DND-41 (cell line): ENCODE measurements around the gene CHD1.

ENCODE experiments used
- ATAC-seq: fragments of 200-7000 bp; cut with Tn5 transposase; 3 replicates; pipeline ENCODE4 v1.9.1; 2021; ENCODE audit warnings: low read depth; ENCODE audit not compliant: insufficient read depth
- DNase-seq: peaks from one replicate; pipeline ENCODE4 v3.0.0-alpha.2; 2020
- H2AFZ ChIP-seq: 2 replicates; pipeline ENCODE4 v1.6.0; 2012; ENCODE audit warnings: low read depth, low read length
- H3K27ac ChIP-seq: 2 replicates; pipeline ENCODE4 v1.5.1; 2012; ENCODE audit warnings: low read length, inconsistent platforms
- H3K27me3 ChIP-seq: fragments of 200-600 bp; sonication (generic); 2 replicates; pipeline ENCODE4 v1.6.0; 2012; ENCODE audit warnings: low read length, mild to moderate bottlenecking, inconsistent platforms; ENCODE audit not compliant: insufficient read depth, poor library complexity
- H3K36me3 ChIP-seq: 2 replicates; pipeline ENCODE4 v1.5.1; 2012; ENCODE audit warnings: low read length, inconsistent platforms; ENCODE audit not compliant: insufficient read depth
- H3K4me1 ChIP-seq: 2 replicates; pipeline ENCODE4 v1.5.1; 2012; ENCODE audit warnings: mild to moderate bottlenecking, low read length; ENCODE audit not compliant: insufficient read depth
- H3K4me2 ChIP-seq: 2 replicates; pipeline ENCODE4 v1.6.0; 2012; ENCODE audit warnings: mild to moderate bottlenecking, moderate library complexity, low read length, inconsistent platforms; ENCODE audit not compliant: insufficient read depth
- H3K4me3 ChIP-seq, 2 experiments: fragments of 200-600 bp in 1 of 2; shearing (Covaris generic) in 1 of 2; 2 replicates each; pipeline ENCODE4 v1.5.1; 2012 to 2016; ENCODE audit warnings: inconsistent platforms in 2 of 2, low read length in 2 of 2, mild to moderate bottlenecking in 2 of 2, low read depth in 1 of 2, moderate library complexity in 1 of 2
- H3K79me2 ChIP-seq: 2 replicates; pipeline ENCODE4 v1.6.0; 2012; ENCODE audit warnings: low read length, inconsistent platforms; ENCODE audit not compliant: insufficient read depth
- H3K9ac ChIP-seq: 2 replicates; pipeline ENCODE4 v1.6.0; 2012; ENCODE audit warnings: low read depth, mild to moderate bottlenecking, inconsistent platforms, low read length, moderate library complexity
- H3K9me3 ChIP-seq: 2 replicates; pipeline ENCODE4 v1.5.1; 2012; ENCODE audit warnings: low read length, moderate library complexity, mild to moderate bottlenecking, inconsistent platforms; ENCODE audit not compliant: insufficient read depth, severe bottlenecking
- H4K20me1 ChIP-seq: 2 replicates; pipeline ENCODE4 v1.6.0; 2012; ENCODE audit warnings: low read length; ENCODE audit not compliant: insufficient read depth
- EZH2 ChIP-seq: IDR thresholded peaks from 3 replicates; pipeline ENCODE4 v1.6.1; 2012; ENCODE audit warnings: borderline replicate concordance, low read depth, mild to moderate bottlenecking, moderate library complexity, low read length, inconsistent platforms; ENCODE audit not compliant: severe bottlenecking
- TF ChIP-seq, protein P1 (sequence below): IDR thresholded peaks from 2 replicates; pipeline ENCODE4 v1.5.1; 2012; ENCODE audit warnings: borderline replicate concordance, low read length, moderate library complexity, mild to moderate bottlenecking; ENCODE audit not compliant: poor library complexity, severe bottlenecking; ENCODE audit errors: extremely low read depth

CHD1 gene

DNA sequence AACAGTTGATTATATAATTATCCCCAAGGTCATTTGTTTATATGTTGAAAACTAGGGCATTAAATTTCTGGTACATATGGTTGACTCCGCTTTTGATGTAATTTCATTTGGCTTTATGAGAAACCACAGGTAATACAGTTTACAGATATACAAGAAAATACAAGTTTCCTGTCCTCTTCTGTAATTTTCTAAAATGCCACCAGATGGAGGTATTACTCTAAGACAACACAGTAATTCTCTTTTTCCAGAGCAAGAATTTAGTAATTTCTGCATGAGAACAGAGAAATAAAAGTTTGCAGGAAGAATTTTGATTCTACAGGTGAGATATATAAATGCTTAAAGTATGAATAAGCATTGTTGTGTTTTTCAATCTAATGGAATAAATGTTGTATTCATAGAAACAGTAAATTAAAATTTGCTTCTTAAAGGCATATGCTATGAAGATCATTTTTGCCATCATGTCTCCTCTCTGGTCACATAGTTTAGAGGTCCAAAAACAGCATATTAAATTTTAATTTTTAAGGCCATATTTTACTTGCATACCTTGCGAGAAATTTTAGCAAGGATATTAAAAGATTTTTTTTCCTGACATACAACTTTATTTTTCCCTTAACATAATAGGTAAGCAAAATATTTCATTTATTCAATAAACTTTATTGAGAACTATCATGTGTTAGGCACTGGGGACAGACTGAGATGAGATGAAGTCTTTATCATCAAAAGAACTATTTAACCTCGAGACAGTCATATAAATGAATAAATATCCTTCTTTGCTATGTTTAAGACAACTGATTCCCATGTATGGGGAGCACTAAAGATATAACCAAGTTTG, 22.7 kb downstream of the CHD1 start:
- no peak for TF ChIP-seq EZH2
- TF ChIP-seq, protein P1, sequence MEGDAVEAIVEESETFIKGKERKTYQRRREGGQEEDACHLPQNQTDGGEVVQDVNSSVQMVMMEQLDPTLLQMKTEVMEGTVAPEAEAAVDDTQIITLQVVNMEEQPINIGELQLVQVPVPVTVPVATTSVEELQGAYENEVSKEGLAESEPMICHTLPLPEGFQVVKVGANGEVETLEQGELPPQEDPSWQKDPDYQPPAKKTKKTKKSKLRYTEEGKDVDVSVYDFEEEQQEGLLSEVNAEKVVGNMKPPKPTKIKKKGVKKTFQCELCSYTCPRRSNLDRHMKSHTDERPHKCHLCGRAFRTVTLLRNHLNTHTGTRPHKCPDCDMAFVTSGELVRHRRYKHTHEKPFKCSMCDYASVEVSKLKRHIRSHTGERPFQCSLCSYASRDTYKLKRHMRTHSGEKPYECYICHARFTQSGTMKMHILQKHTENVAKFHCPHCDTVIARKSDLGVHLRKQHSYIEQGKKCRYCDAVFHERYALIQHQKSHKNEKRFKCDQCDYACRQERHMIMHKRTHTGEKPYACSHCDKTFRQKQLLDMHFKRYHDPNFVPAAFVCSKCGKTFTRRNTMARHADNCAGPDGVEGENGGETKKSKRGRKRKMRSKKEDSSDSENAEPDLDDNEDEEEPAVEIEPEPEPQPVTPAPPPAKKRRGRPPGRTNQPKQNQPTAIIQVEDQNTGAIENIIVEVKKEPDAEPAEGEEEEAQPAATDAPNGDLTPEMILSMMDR: peak; percentile 79
- peak; percentile 73 for ATAC-seq
- H2AFZ ChIP-seq: no peak overlapping the region
- no peaks in the 10 kb centered on the region for H3K27me3 ChIP-seq
- no peaks in the 10 kb centered on the region for H3K9me3 ChIP-seq
- H3K4me1 ChIP-seq: peaks cover 5% of the 10 kb centered on the region
- no peak overlapping the region for H3K9ac ChIP-seq
- H3K27ac ChIP-seq: no peak overlapping the region; the same call in 1 of the 2 replicates
- H3K36me3 ChIP-seq: peaks cover 78% of the 10 kb centered on the region
- H4K20me1 ChIP-seq: peaks cover 43% of the 10 kb centered on the region; the same call in 1 of the 2 replicates
- H3K4me3 ChIP-seq: no peak overlapping the region
- H3K4me2 ChIP-seq: no peak overlapping the region
- DNase-seq: no peak
- H3K79me2 ChIP-seq: peaks cover 90% of the 10 kb centered on the region

DNA sequence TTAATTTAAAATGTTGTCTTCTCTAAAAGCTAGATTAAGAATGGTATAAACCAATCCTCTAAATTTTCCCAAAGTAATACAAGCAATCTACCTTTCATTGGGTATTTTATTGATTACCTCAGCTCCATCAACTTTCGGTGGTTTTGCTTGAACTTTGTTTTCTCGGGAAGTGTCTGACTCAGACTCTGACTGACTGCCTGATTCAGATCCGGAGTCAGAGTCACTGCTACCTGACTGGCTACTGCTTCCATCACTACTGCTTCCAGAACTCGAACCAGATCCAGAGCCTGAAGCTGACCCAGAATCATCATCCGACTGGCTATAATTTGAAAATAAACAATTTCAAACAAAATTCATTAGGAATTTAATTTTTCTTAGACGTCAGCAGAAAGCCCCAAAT, 24.0 kb downstream of the CHD1 start:
- H4K20me1 ChIP-seq: peaks cover 35% of the 10 kb centered on the region; the same call in 1 of the 2 replicates
- peaks cover 4% of the 10 kb centered on the region for H3K4me1 ChIP-seq
- H3K4me3 ChIP-seq: no peak overlapping the region
- H3K9me3 ChIP-seq: no peaks in the 10 kb centered on the region
- no peak overlapping the region for H3K9ac ChIP-seq
- no peak overlapping the region for H3K4me2 ChIP-seq
- H3K27me3 ChIP-seq: no peaks in the 10 kb centered on the region
- H3K79me2 ChIP-seq: peaks cover 77% of the 10 kb centered on the region
- H3K36me3 ChIP-seq: peaks cover 81% of the 10 kb centered on the region
- no peak overlapping the region for H2AFZ ChIP-seq
- DNase-seq: no peak
- H3K27ac ChIP-seq: no peak overlapping the region
- ATAC-seq: no peak
- no peak for TF ChIP-seq EZH2
- TF ChIP-seq, protein P1: no peak

DNA sequence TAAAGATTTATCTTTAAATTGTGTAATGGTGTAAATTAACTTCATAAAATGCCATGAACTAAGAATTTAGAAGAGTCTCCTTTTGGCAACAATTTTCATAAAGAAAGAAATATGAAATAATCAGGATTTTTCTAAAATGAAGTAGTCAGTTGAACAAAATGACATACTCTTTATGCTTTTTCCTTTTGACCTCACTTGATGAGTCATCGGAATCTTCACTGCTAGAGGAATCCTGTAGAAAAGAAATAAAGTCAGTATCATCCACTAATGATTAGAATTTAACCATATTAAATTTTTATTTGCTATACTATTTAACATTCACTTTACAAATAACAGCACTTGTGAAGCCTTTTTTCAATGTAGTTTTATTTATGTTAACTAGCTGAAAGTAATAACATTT, 26.1 kb downstream of the CHD1 start:
- Histone ChIP-seq H3K36me3 (peaks cover 88% of the 10 kb centered on the region), H2AFZ (no peak overlapping the region), H3K79me2 (peaks cover 57% of the 10 kb centered on the region), H3K9me3 (no peaks in the 10 kb centered on the region), H4K20me1 (peaks cover 27% of the 10 kb centered on the region; the same call in 1 of the 2 replicates), H3K4me3 (no peak overlapping the region), H3K4me2 (no peak overlapping the region), H3K27ac (no peak overlapping the region), H3K27me3 (no peaks in the 10 kb centered on the region), H3K4me1 (no peaks in the 10 kb centered on the region), H3K9ac (no peak overlapping the region)
- ATAC-seq: no peak
- no peak for DNase-seq
- TF ChIP-seq, protein P1: no peak
